ENCODE measurements around the gene AVP.

AVP gene

GRCh38 chr20:3106658-3107463 lies 22.3 kb upstream of the AVP start:
- H3K4me1 ChIP-seq (ENCODE audit: control insufficient read depth, insufficient read depth, low read length): no peaks in the 10 kb centered on the region
- H3K9ac ChIP-seq (ENCODE audit: low read length): no peak overlapping the region
- H3K9me3 ChIP-seq (ENCODE audit: control insufficient read depth, low read length): no peaks in the 10 kb centered on the region

GRCh38 chr20:3106185-3106584 lies 21.7 kb upstream of the AVP start:
- Histone ChIP-seq H3K9ac (ENCODE audit: low read length) (no peak overlapping the region), H3K9me3 (ENCODE audit: control insufficient read depth, low read length) (no peaks in the 10 kb centered on the region), H3K27me3 (ENCODE audit: control insufficient read depth, insufficient read depth, low read length) (no peaks in the 10 kb centered on the region), H3K4me1 (ENCODE audit: control insufficient read depth, insufficient read depth, low read length) (no peaks in the 10 kb centered on the region), H3K4me3 (ENCODE audit: low read length) (no peak overlapping the region), H3K36me3 (ENCODE audit: control insufficient read depth, insufficient read depth, low read length) (no peaks in the 10 kb centered on the region)

More at GRCh38 chr20:3106658-3107463, 22.3 kb upstream of the AVP start:
- H3K4me3 ChIP-seq (ENCODE audit: low read length): no peak overlapping the region
- H3K36me3 ChIP-seq (ENCODE audit: control insufficient read depth, insufficient read depth, low read length): no peaks in the 10 kb centered on the region
- no peaks in the 10 kb centered on the region for H3K27me3 ChIP-seq (ENCODE audit: control insufficient read depth, insufficient read depth, low read length)

DNA sequence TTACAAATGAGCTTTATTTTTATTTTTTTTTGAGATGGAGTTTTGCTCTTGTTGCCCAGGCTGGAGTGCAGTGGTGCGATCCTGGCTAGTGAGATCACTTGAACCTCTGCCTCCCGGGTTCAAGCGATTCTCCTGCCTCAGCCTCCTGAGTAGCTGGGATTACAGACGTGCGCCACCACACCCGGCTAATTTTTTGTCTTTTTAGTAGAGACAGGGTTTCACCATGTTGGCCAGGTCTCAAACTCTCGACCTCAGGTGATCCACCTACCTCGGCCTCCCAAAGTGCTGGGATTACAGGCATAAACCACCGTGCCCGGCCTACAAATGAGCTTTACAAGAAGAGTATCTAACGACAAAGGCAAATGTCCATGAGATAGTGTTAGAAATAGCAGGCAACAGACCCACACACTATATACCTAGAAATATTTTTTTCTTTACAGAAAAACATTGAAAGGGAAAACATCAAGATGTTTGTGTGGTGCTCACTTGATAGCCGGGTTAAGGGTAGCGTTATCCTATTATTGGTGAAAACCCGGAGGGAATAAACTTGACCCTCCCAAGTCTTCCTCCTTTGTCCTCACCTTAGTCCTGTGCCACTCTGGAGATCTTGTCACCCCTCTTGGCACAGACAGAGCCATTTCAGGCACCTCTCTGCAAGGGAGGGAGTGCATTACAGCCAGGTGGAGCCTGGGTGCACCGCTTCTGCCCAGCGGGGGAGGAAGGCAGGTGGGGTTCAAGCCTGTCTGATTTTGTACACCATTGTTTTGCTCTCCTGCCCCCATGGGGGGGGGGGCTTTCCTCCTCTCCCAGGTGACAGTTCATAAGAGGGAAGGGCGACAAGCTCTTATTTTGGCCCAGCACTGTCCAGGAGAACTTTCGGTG lies 21.0 kb upstream of the AVP start:
- no peaks in the 10 kb centered on the region for H3K36me3 ChIP-seq (ENCODE audit: control insufficient read depth, insufficient read depth, low read length)
- H3K27me3 ChIP-seq (ENCODE audit: control insufficient read depth, insufficient read depth, low read length): no peaks in the 10 kb centered on the region
- H3K4me1 ChIP-seq (ENCODE audit: control insufficient read depth, insufficient read depth, low read length): no peaks in the 10 kb centered on the region
- H3K9me3 ChIP-seq (ENCODE audit: control insufficient read depth, low read length): no peaks in the 10 kb centered on the region
- H3K4me3 ChIP-seq (ENCODE audit: low read length): no peak overlapping the region
- no peak overlapping the region for H3K9ac ChIP-seq (ENCODE audit: low read length)

- H3K4me3 ChIP-seq (ENCODE audit: low read length): no peak overlapping the region
- no peaks in the 10 kb centered on the region for H3K4me1 ChIP-seq (ENCODE audit: control insufficient read depth, insufficient read depth, low read length)
- no peak overlapping the region for H3K9ac ChIP-seq (ENCODE audit: low read length)
- no peaks in the 10 kb centered on the region for H3K9me3 ChIP-seq (ENCODE audit: control insufficient read depth, low read length)
- H3K27me3 ChIP-seq (ENCODE audit: control insufficient read depth, insufficient read depth, low read length): no peaks in the 10 kb centered on the region
- no peaks in the 10 kb centered on the region for H3K36me3 ChIP-seq (ENCODE audit: control insufficient read depth, insufficient read depth, low read length)
Measured at GRCh38 chr20:3103369-3104032, 19.0 kb upstream of the AVP start.

GRCh38 chr20:3102575-3103368 lies 18.2 kb upstream of the AVP start:
- Histone ChIP-seq H3K27me3 (ENCODE audit: control insufficient read depth, insufficient read depth, low read length) (no peaks in the 10 kb centered on the region), H3K36me3 (ENCODE audit: control insufficient read depth, insufficient read depth, low read length) (no peaks in the 10 kb centered on the region), H3K9ac (ENCODE audit: low read length) (no peak overlapping the region), H3K4me1 (ENCODE audit: control insufficient read depth, insufficient read depth, low read length) (no peaks in the 10 kb centered on the region), H3K9me3 (ENCODE audit: control insufficient read depth, low read length) (no peaks in the 10 kb centered on the region), H3K4me3 (ENCODE audit: low read length) (no peak overlapping the region)

- H3K9ac ChIP-seq (ENCODE audit: low read length): no peak overlapping the region
- no peak overlapping the region for H3K4me3 ChIP-seq (ENCODE audit: low read length)
- H3K9me3 ChIP-seq (ENCODE audit: control insufficient read depth, low read length): no peaks in the 10 kb centered on the region
- no peaks in the 10 kb centered on the region for H3K27me3 ChIP-seq (ENCODE audit: control insufficient read depth, insufficient read depth, low read length)
- H3K4me1 ChIP-seq (ENCODE audit: control insufficient read depth, insufficient read depth, low read length): no peaks in the 10 kb centered on the region
- no peaks in the 10 kb centered on the region for H3K36me3 ChIP-seq (ENCODE audit: control insufficient read depth, insufficient read depth, low read length)
Measured at GRCh38 chr20:3101737-3102574, 17.4 kb upstream of the AVP start.

- H3K36me3 ChIP-seq (ENCODE audit: control insufficient read depth, insufficient read depth, low read length): no peaks in the 10 kb centered on the region
- H3K4me1 ChIP-seq (ENCODE audit: control insufficient read depth, insufficient read depth, low read length): no peaks in the 10 kb centered on the region
- no peak overlapping the region for H3K4me3 ChIP-seq (ENCODE audit: low read length)
- H3K27me3 ChIP-seq (ENCODE audit: control insufficient read depth, insufficient read depth, low read length): no peaks in the 10 kb centered on the region
- H3K9ac ChIP-seq (ENCODE audit: low read length): no peak overlapping the region
- no peaks in the 10 kb centered on the region for H3K9me3 ChIP-seq (ENCODE audit: control insufficient read depth, low read length)
Measured at GRCh38 chr20:3101251-3101650, 16.7 kb upstream of the AVP start.

DNA sequence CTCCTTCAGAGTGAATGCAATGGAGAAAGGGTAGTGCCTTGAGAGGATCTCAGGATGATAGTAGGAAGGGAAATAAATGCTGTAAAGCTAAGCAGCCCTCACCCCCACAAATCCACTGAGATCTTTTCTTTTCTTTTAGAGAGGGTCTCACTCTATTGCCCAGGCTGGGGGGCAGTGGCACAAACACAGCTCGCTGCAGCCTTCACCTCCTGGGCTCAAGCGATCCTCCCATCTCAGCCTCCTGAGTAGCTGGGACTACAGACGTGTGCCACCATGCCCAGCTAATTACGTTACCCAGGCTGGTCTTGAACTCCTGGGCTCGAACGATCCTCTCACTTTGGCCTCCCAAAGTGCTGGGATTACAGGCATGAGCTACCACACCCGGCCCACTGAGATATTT lies 16.0 kb upstream of the AVP start:
- no peaks in the 10 kb centered on the region for H3K4me1 ChIP-seq (ENCODE audit: control insufficient read depth, insufficient read depth, low read length)
- H3K9ac ChIP-seq (ENCODE audit: low read length): no peak overlapping the region
- H3K36me3 ChIP-seq (ENCODE audit: control insufficient read depth, insufficient read depth, low read length): no peaks in the 10 kb centered on the region
- no peak overlapping the region for H3K4me3 ChIP-seq (ENCODE audit: low read length)
- no peaks in the 10 kb centered on the region for H3K9me3 ChIP-seq (ENCODE audit: control insufficient read depth, low read length)
- H3K27me3 ChIP-seq (ENCODE audit: control insufficient read depth, insufficient read depth, low read length): no peaks in the 10 kb centered on the region

GRCh38 chr20:3094848-3095629 lies 10.5 kb upstream of the AVP start:
- Histone ChIP-seq H3K4me1 (ENCODE audit: control insufficient read depth, insufficient read depth, low read length) (no peaks in the 10 kb centered on the region), H3K9ac (ENCODE audit: low read length) (no peak overlapping the region), H3K36me3 (ENCODE audit: control insufficient read depth, insufficient read depth, low read length) (no peaks in the 10 kb centered on the region), H3K9me3 (ENCODE audit: control insufficient read depth, low read length) (no peaks in the 10 kb centered on the region), H3K4me3 (ENCODE audit: low read length) (no peak overlapping the region), H3K27me3 (ENCODE audit: control insufficient read depth, insufficient read depth, low read length) (peaks cover 37% of the 10 kb centered on the region)

GRCh38 chr20:3093861-3094361 lies 9.4 kb upstream of the AVP start:
- H3K9me3 ChIP-seq (ENCODE audit: control insufficient read depth, low read length): no peaks in the 10 kb centered on the region

More at GRCh38 chr20:3093861-3094361, 9.4 kb upstream of the AVP start:
- no peaks in the 10 kb centered on the region for H3K4me1 ChIP-seq (ENCODE audit: control insufficient read depth, insufficient read depth, low read length)
- H3K9ac ChIP-seq (ENCODE audit: low read length): no peak overlapping the region
- H3K4me3 ChIP-seq (ENCODE audit: low read length): no peak overlapping the region
- peaks cover 39% of the 10 kb centered on the region for H3K27me3 ChIP-seq (ENCODE audit: control insufficient read depth, insufficient read depth, low read length)
- no peaks in the 10 kb centered on the region for H3K36me3 ChIP-seq (ENCODE audit: control insufficient read depth, insufficient read depth, low read length)

Measured in mucosa of stomach (tissue), 1 donor.